Neuronal stem cell (in vitro differentiated cells): Measurements from ENCODE around the gene TEAD4.

ENCODE experiments used
- DNase-seq: peaks from one replicate; pipeline ENCODE4 v3.0.0-alpha.2; 2013; ENCODE audit warnings: low spot score
- H2AFZ ChIP-seq: one replicate; pipeline ENCODE4 v1.6.1; 2013; ENCODE audit warnings: mild to moderate bottlenecking, low read length, inconsistent platforms
- H2AK5ac ChIP-seq: 2 replicates; pipeline ENCODE4 v1.6.1; 2013; ENCODE audit warnings: low read depth, mild to moderate bottlenecking, inconsistent platforms, low read length, moderate library complexity, mixed read lengths
- H2BK120ac ChIP-seq: 2 replicates; pipeline ENCODE4 v1.6.1; 2013; ENCODE audit warnings: low read depth, mild to moderate bottlenecking, inconsistent platforms, low read length, moderate library complexity, mixed read lengths
- H2BK12ac ChIP-seq: one replicate; pipeline ENCODE4 v1.6.1; 2013; ENCODE audit warnings: low read length, inconsistent platforms
- H2BK15ac ChIP-seq: 2 replicates; pipeline ENCODE4 v1.6.1; 2013; ENCODE audit warnings: mild to moderate bottlenecking, low read length, inconsistent platforms, mixed read lengths
- H2BK5ac ChIP-seq: one replicate; pipeline ENCODE4 v1.6.1; 2013; ENCODE audit warnings: inconsistent platforms, mild to moderate bottlenecking, low read length, moderate library complexity
- H3K14ac ChIP-seq: one replicate; pipeline ENCODE4 v1.6.1; 2013; ENCODE audit warnings: low read length, inconsistent platforms
- H3K18ac ChIP-seq: 2 replicates; pipeline ENCODE4 v1.6.1; 2013; ENCODE audit warnings: low read length, inconsistent platforms
- H3K23ac ChIP-seq: 2 replicates; pipeline ENCODE4 v1.6.1; 2013; ENCODE audit warnings: low read depth, mild to moderate bottlenecking, mixed read lengths, low read length, inconsistent platforms; ENCODE audit not compliant: poor library complexity
- H3K27ac ChIP-seq: replicated peaks from 3 replicates; pipeline ENCODE4 v1.5.1; 2013; ENCODE audit warnings: low read length, inconsistent platforms
- H3K27me3 ChIP-seq, 3 experiments: 2 replicates each; pipeline ENCODE4 v1.6.1; 2013; ENCODE audit warnings: low read length in 3 of 3, mild to moderate bottlenecking in 2 of 3, inconsistent platforms in 1 of 3, low read depth in 1 of 3, mixed read lengths in 1 of 3, moderate library complexity in 1 of 3; ENCODE audit not compliant: control insufficient read depth in 3 of 3, insufficient read depth in 3 of 3
- H3K36me3 ChIP-seq, 2 donors: replicated peaks in 1 of 2; 2 replicates each; pipeline ENCODE4 v1.6.1; 2013; ENCODE audit warnings: low read length in 2 of 2; ENCODE audit not compliant: control insufficient read depth in 2 of 2, insufficient read depth in 2 of 2
- H3K4ac ChIP-seq: 2 replicates; pipeline ENCODE4 v1.6.1; 2013; ENCODE audit warnings: inconsistent platforms, mild to moderate bottlenecking, low read length, moderate library complexity
- H3K4me1 ChIP-seq, 2 donors: 1 replicate in 1 of 2; 2 replicates in 1 of 2; pipeline ENCODE4 v1.6.1; 2013; ENCODE audit warnings: low read length in 2 of 2, low read depth in 1 of 2; ENCODE audit not compliant: control insufficient read depth in 2 of 2, insufficient read depth in 1 of 2
- H3K4me2 ChIP-seq: one replicate; pipeline ENCODE4 v1.6.1; 2013; ENCODE audit warnings: mild to moderate bottlenecking, low read length, inconsistent platforms; ENCODE audit not compliant: insufficient read depth, poor library complexity, severe bottlenecking
- H3K4me3 ChIP-seq, 2 donors: 2 replicates each; pipeline ENCODE4 v1.5.1; 2013; ENCODE audit warnings: low read length in 2 of 2, mild to moderate bottlenecking in 2 of 2, inconsistent platforms in 1 of 2, moderate library complexity in 1 of 2
- H3K79me1 ChIP-seq: one replicate; pipeline ENCODE4 v1.6.1; 2013; ENCODE audit warnings: low read depth, mild to moderate bottlenecking, inconsistent platforms, low read length, moderate library complexity
- H3K9ac ChIP-seq: one replicate; pipeline ENCODE4 v1.6.1; 2013; ENCODE audit warnings: mild to moderate bottlenecking, low read depth, low read length, inconsistent platforms; ENCODE audit not compliant: poor library complexity
- H3K9me3 ChIP-seq, 2 donors: replicated peaks in 1 of 2; 2 replicates each; pipeline versions ENCODE3 to v1.6.1; 2013; ENCODE audit warnings: low read length in 2 of 2, mild to moderate bottlenecking in 2 of 2, inconsistent platforms in 1 of 2, low read depth in 1 of 2, mixed read lengths in 1 of 2, moderate library complexity in 1 of 2; ENCODE audit not compliant: control insufficient read depth in 2 of 2, insufficient read depth in 1 of 2
- H4K8ac ChIP-seq: one replicate; pipeline ENCODE4 v1.6.1; 2013; ENCODE audit warnings: low read depth, mild to moderate bottlenecking, inconsistent platforms, low read length, moderate library complexity
- H4K91ac ChIP-seq: one replicate; pipeline ENCODE4 v1.6.1; 2013; ENCODE audit warnings: low read length, low read depth, mild to moderate bottlenecking, inconsistent platforms; ENCODE audit not compliant: poor library complexity
- WGBS, 2 donors: extraction: QIAGEN DNeasy Blood & Tissue Kit; methylation state at CpG; one replicate each; pipeline ENCODE4 v1.1.7; 2013; ENCODE audit warnings: missing lambda C conversion rate in 2 of 2, mixed read lengths in 1 of 2; ENCODE audit not compliant: insufficient read length in 2 of 2, insufficient replicate concordance in 1 of 2; ENCODE audit errors: extremely low coverage in 2 of 2; 5-methylcytosine and 5-hydroxymethylcytosine counted together

The TEAD4 gene

DNA sequence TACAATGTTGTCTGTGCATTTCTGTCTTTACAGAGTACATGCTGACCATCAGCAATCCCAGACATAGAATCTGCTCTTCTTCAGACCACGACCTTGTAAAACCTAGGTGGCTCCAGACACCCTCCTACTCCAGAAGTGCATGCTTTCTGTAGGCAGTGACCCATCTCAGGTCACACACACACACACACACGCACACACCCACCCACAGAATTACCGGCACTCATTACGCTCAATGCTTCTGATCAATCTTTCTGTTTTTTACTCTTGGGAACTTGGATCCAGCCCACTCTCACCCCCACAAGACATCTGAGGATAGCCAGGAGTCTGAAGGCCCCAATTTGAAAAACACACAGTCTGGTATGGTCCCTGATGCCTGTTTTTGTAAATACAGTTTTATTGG, 110.5 kb downstream of the TEAD4 start:
- H4K91ac ChIP-seq = no peak overlapping the region
- peaks cover 0 to 19% (median 0%) of the 10 kb centered on the region in 3 experiments for H3K27me3 ChIP-seq
- H4K8ac ChIP-seq = no peak overlapping the region
- H3K4me2 ChIP-seq = no peak overlapping the region
- no peak overlapping the region for H3K27ac ChIP-seq
- H3K36me3 ChIP-seq = no peaks in the 10 kb centered on the region
- no peak for DNase-seq
- WGBS, 2 donors = no CpG with 5 or more reads among the region's 4 CpGs
- no peak overlapping the region for H3K14ac ChIP-seq
- H3K4me3 ChIP-seq = no peak overlapping the region
- H3K4ac ChIP-seq = no peak overlapping the region
- H3K9ac ChIP-seq = no peak overlapping the region
- H2AFZ ChIP-seq = no peak overlapping the region
- H2AK5ac ChIP-seq = no peak overlapping the region
- no peaks in the 10 kb centered on the region for H3K79me1 ChIP-seq
- peaks cover 2 to 8% of the 10 kb centered on the region in 2 donors for H3K4me1 ChIP-seq
- H3K18ac ChIP-seq = no peak overlapping the region
- H3K23ac ChIP-seq = no peak overlapping the region
- H2BK5ac ChIP-seq = no peak overlapping the region
- no peaks in the 10 kb centered on the region for H3K9me3 ChIP-seq
- H2BK120ac ChIP-seq = no peak overlapping the region
- H2BK12ac ChIP-seq = no peak overlapping the region
- no peak overlapping the region for H2BK15ac ChIP-seq

DNA sequence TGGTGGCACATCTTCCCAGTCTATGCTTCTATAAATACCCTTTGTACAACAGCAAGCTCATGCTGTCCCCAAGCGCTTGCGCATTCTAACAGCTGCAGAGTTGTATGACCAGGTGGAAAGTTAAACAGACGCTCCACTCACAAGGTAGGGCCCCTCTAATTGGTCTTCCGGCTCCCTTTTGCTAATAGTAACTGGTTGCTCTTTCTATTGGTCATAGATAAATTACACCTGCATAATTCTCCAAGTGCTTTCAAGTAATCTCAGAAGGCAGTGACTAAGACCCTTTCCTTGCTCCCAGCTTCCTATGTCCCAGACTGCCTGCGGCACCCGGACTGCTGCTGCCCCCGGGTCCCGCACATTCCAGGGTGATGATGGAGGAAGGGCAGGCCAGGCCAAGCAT, 111.9 kb downstream of the TEAD4 start:
- Histone ChIP-seq H2BK120ac (no peak overlapping the region), H2BK5ac (no peak overlapping the region), H4K91ac (no peak overlapping the region), H3K4me1 (peaks cover 2 to 8% of the 10 kb centered on the region in 2 donors), H3K4ac (no peak overlapping the region), H3K23ac (no peak overlapping the region), H2BK15ac (no peak overlapping the region), H2AK5ac (no peak overlapping the region), H3K36me3 (no peaks in the 10 kb centered on the region), H3K4me2 (no peak overlapping the region), H3K9ac (no peak overlapping the region), H3K4me3 (no peak overlapping the region), H3K79me1 (no peaks in the 10 kb centered on the region), H3K14ac (no peak overlapping the region), H2BK12ac (no peak overlapping the region), H4K8ac (no peak overlapping the region), H3K27me3 (peaks cover 0 to 27% (median under 1%) of the 10 kb centered on the region in 3 experiments), H3K9me3 (no peaks in the 10 kb centered on the region), H3K27ac (no peak overlapping the region), H3K18ac (no peak overlapping the region), H2AFZ (no peak overlapping the region)
- WGBS, 2 donors = no CpG with 5 or more reads among the region's 8 CpGs
- DNase-seq = no peak

DNA sequence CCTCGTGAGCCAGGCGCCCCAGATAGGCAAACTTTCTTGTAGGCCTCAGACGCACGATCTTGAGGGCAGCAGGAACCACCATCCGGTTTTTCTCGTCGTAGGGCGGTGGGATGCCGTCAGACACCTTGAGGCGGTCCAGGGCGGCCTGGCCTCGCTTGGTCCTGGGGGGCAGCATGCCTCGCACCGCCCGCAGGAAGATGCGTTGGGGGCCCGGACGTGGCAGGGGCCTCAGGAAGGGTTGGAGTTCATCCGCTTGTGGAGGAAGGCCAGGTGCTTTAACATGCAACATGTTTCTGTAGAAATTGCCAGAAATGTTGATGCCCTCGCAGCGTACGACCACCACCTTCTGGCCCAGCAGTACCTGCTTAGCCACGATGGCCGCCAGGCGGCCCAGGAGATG, 112.5 kb downstream of the TEAD4 start:
- no peak for DNase-seq
- Histone ChIP-seq H3K79me1 (peaks cover 1% of the 10 kb centered on the region), H2BK5ac (no peak overlapping the region), H3K4me1 (peaks cover 2 to 8% of the 10 kb centered on the region in 2 donors), H2BK15ac (no peak overlapping the region), H2BK120ac (no peak overlapping the region), H3K4ac (no peak overlapping the region), H3K18ac (peak overlapping the region; percentile 11), H3K23ac (peak overlapping the region; percentile 39), H3K27me3 (peaks cover 0 to 30% (median 4%) of the 10 kb centered on the region in 3 experiments), H3K36me3 (no peaks in the 10 kb centered on the region), H3K27ac (no peak overlapping the region), H2AFZ (no peak overlapping the region), H4K8ac (no peak overlapping the region), H3K14ac (no peak overlapping the region), H3K4me3 (no peak overlapping the region), H2BK12ac (no peak overlapping the region), H2AK5ac (no peak overlapping the region), H4K91ac (no peak overlapping the region), H3K9ac (no peak overlapping the region), H3K9me3 (no peaks in the 10 kb centered on the region), H3K4me2 (no peak overlapping the region)
- WGBS, 2 donors = no CpG with 5 or more reads among the region's 25 CpGs

DNA sequence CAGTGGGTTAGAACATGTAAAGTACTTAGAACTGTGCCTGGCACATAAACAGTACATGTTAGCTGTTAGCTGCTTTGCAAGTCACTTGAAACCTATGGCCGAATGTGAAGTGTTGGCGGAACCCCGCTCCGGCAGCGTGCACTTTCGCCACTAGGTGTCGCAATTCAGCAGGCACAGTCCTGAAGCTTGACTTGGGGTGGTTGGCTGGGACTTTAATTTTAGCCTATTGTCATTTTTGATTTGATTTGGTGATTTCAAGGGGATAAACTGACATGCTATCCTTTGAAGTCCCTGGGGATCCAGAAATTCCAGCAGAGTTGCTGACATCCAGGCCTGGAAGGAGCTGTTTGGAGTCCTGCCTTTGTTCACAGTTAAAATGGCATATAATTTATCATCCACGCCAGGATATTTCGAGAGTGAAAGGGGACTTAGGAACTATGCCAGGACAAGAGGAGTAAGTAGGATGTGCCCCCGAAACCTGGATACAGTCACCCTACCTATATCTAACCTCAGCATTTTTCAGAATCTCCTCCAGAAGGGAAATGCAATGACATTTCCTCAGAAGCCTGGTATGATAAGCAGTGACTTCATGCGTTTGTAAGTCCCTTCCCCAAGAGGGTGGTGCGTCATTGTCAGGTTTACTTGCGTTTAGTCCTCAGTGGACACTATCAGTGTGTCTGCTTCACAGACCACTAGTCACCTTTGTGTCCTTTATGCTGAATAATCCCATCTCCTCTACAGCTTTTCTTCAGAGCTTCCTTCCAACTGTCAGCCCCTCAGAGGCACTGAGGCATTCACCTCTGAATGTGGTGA, 114.4 kb downstream of the TEAD4 start:
- Histone ChIP-seq H3K27ac (no peak overlapping the region), H3K4me2 (no peak overlapping the region), H2AK5ac (no peak overlapping the region), H3K14ac (no peak overlapping the region), H3K4me3 (no peak overlapping the region), H2BK5ac (no peak overlapping the region), H2AFZ (no peak overlapping the region), H3K4ac (no peak overlapping the region), H2BK120ac (no peak overlapping the region), H3K18ac (no peak overlapping the region), H3K9me3 (no peaks in the 10 kb centered on the region), H3K79me1 (peaks cover 2% of the 10 kb centered on the region), H2BK15ac (no peak overlapping the region), H3K23ac (no peak overlapping the region), H3K4me1 (peaks cover 3 to 8% of the 10 kb centered on the region in 2 donors), H2BK12ac (no peak overlapping the region), H4K91ac (no peak overlapping the region), H4K8ac (no peak overlapping the region), H3K36me3 (no peaks in the 10 kb centered on the region), H3K27me3 (peaks cover 0 to 23% (median 4%) of the 10 kb centered on the region in 3 experiments), H3K9ac (no peak overlapping the region)
- DNase-seq = peak; percentile 81
- no CpG with 5 or more reads among the region's 13 CpGs for WGBS, 2 donors
